OCI-LY3 (cell line): ENCODE results near the gene TCF4.

Experiments
- H2AFZ ChIP-seq: fragments of 200-600, 300-600 bp; shearing (Covaris generic); 2 replicates; pipeline ENCODE4 v1.6.0; 2014; ENCODE audit warnings: antibody characterized with exemption, low read depth, low read length
- H3K27ac ChIP-seq: fragments of 200-600, 300-600 bp; sonication (generic); 2 replicates; pipeline ENCODE4 v1.5.1; 2014; ENCODE audit warnings: mild to moderate bottlenecking, low read length, moderate library complexity, mixed read lengths
- H3K27me3 ChIP-seq: fragments of 200-600, 300-600 bp; sonication (generic); 2 replicates; pipeline ENCODE4 v1.6.1; 2014; ENCODE audit warnings: low read depth, low read length, mixed read lengths
- H3K36me3 ChIP-seq: fragments of 200-600, 300-600 bp; sonication (generic); replicated peaks from 2 replicates; pipeline ENCODE3; 2014; ENCODE audit warnings: low read depth, low read length, mixed read lengths
- H3K4me1 ChIP-seq: fragments of 300-600, 200-600 bp; sonication (generic); 2 replicates; pipeline ENCODE4 v1.6.1; 2014; ENCODE audit warnings: low read length, mixed read lengths
- H3K4me2 ChIP-seq: fragments of 200-600, 300-600 bp; sonication (generic); 2 replicates; pipeline ENCODE4 v1.6.1; 2014; ENCODE audit warnings: low read length, mixed read lengths
- H3K4me3 ChIP-seq: fragments of 300-600, 200-600 bp; sonication (generic); 2 replicates; pipeline ENCODE4 v1.5.1; 2014; ENCODE audit warnings: antibody characterized with exemption, mild to moderate bottlenecking, low read length, moderate library complexity
- H3K79me2 ChIP-seq: fragments of 300-600, 200-600 bp; shearing (Covaris generic); 2 replicates; pipeline ENCODE4 v1.6.1; 2014; ENCODE audit warnings: mild to moderate bottlenecking, low read length, mixed read lengths
- H3K9ac ChIP-seq: fragments of 300-600, 200-600 bp; shearing (Covaris generic); 2 replicates; pipeline ENCODE4 v1.6.0; 2014; ENCODE audit warnings: mild to moderate bottlenecking, low read length, moderate library complexity
- H3K9me3 ChIP-seq: fragments of 200-600, 300-600 bp; shearing (Covaris generic); 2 replicates; pipeline ENCODE4 v1.6.1; 2014; ENCODE audit warnings: low read length, mixed read lengths; ENCODE audit not compliant: insufficient read depth
- H4K20me1 ChIP-seq: fragments of 200-600, 300-600 bp; sonication (generic); 2 replicates; pipeline ENCODE4 v1.6.1; 2016; ENCODE audit warnings: low read length, mixed read lengths; ENCODE audit not compliant: insufficient read depth
- EZH2phosphoT487 ChIP-seq: fragments of 200-600 bp; shearing (Covaris generic); IDR thresholded peaks from 2 replicates; pipeline ENCODE4 v1.6.1; 2018; ENCODE audit warnings: antibody characterized with exemption, mixed run types, low read depth
- TF ChIP-seq, protein P1 (sequence below): fragments of 200-600, 300-600 bp; sonication (generic); IDR thresholded peaks from 2 replicates; pipeline ENCODE4 v1.5.1; 2014; ENCODE audit warnings: antibody characterized with exemption, low read length, low read depth

TCF4 gene

GRCh38 chr18:55522011-55522410 lies 66.0 kb downstream of the TCF4 start:
- Histone ChIP-seq H3K4me1 (peaks cover 12% of the 10 kb centered on the region), H3K4me2 (no peak overlapping the region), H3K79me2 (peaks cover 100% of the 10 kb centered on the region), H3K36me3 (peaks cover 89% of the 10 kb centered on the region), H2AFZ (no peak overlapping the region), H3K9me3 (no peaks in the 10 kb centered on the region), H4K20me1 (peaks cover 100% of the 10 kb centered on the region), H3K4me3 (no peak overlapping the region), H3K27ac (no peak overlapping the region), H3K9ac (no peak overlapping the region), H3K27me3 (no peaks in the 10 kb centered on the region)
- TF ChIP-seq, protein P1, sequence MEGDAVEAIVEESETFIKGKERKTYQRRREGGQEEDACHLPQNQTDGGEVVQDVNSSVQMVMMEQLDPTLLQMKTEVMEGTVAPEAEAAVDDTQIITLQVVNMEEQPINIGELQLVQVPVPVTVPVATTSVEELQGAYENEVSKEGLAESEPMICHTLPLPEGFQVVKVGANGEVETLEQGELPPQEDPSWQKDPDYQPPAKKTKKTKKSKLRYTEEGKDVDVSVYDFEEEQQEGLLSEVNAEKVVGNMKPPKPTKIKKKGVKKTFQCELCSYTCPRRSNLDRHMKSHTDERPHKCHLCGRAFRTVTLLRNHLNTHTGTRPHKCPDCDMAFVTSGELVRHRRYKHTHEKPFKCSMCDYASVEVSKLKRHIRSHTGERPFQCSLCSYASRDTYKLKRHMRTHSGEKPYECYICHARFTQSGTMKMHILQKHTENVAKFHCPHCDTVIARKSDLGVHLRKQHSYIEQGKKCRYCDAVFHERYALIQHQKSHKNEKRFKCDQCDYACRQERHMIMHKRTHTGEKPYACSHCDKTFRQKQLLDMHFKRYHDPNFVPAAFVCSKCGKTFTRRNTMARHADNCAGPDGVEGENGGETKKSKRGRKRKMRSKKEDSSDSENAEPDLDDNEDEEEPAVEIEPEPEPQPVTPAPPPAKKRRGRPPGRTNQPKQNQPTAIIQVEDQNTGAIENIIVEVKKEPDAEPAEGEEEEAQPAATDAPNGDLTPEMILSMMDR = peak; percentile 84
- no peak for TF ChIP-seq EZH2phosphoT487

- H3K36me3 ChIP-seq = peaks cover 93% of the 10 kb centered on the region
- no peaks in the 10 kb centered on the region for H3K9me3 ChIP-seq
- H4K20me1 ChIP-seq = peaks cover 99% of the 10 kb centered on the region
- no peak overlapping the region for H2AFZ ChIP-seq
- H3K9ac ChIP-seq = no peak overlapping the region
- no peak overlapping the region for H3K4me3 ChIP-seq
- peaks cover 19% of the 10 kb centered on the region for H3K4me1 ChIP-seq
- no peaks in the 10 kb centered on the region for H3K27me3 ChIP-seq
- H3K27ac ChIP-seq = no peak overlapping the region
- no peak overlapping the region for H3K4me2 ChIP-seq
- peaks cover 100% of the 10 kb centered on the region for H3K79me2 ChIP-seq
- TF ChIP-seq EZH2phosphoT487 = no peak
- TF ChIP-seq, protein P1 = no peak
Measured at GRCh38 chr18:55517055-55517454, 70.9 kb downstream of the TCF4 start.

DNA sequence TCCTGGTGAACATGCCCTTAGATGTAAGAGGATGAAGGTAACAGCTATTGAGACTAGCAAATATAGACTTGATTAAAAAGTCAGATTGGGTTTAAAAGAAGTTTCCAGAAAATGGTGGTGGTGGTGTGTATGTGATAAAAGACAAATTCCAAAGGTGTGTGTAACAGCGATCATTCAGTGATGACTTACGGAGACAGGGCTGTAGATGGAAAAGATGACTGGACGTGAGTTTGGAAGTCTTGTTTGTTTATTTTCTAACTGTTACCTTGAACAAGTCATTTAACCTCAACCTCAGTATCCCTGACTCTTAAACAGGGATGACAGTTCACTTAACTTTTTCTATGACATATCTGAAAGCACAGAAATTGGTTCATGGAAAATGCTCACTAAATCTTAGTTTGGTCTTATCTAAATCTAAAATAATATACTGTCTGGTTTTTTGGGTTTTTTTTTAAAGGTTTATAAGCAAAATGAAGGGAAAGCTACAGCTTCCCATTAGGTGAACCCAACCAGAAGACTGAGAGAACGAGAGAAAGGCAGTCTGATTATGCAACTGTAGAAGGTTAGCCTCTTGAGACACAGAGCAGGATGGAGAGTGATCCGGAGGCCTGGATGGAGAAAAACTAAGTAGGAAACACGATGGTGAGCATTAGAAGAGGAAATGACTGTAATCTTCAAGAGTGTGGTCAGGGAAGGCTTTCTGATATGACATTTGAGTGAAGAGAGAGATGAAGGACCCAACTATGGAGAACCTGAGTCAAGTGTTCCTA lies 71.9 kb downstream of the TCF4 start:
- Histone ChIP-seq H3K27me3 (no peaks in the 10 kb centered on the region), H3K79me2 (peaks cover 100% of the 10 kb centered on the region), H3K4me3 (no peak overlapping the region), H4K20me1 (peaks cover 99% of the 10 kb centered on the region), H2AFZ (no peak overlapping the region), H3K9me3 (no peaks in the 10 kb centered on the region), H3K36me3 (peaks cover 89% of the 10 kb centered on the region), H3K27ac (0 out of 2 replicates have a peak overlapping the region, but pooled peaks have one; percentile 3), H3K9ac (no peak overlapping the region), H3K4me2 (no peak overlapping the region), H3K4me1 (peaks cover 28% of the 10 kb centered on the region)
- TF ChIP-seq EZH2phosphoT487 = no peak
- TF ChIP-seq, protein P1 = no peak

DNA sequence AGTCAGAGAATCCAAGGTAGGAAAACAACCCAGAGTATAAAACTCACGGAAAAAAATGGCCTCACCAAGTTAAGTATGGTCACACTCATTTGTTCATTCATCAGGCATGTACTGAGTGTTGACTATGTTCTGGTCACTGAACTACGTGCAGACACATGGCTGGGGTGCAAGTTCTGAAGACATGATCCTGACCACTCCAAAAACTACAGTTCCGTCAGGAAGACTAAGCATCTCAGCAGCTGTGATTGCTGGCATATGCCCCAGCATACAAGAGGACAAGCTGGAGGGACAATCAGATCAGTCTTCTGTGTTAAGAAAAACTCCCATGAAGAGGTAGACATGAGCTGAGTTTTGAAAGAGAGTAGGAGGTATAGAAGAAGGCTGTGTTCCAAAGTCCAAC lies 72.8 kb downstream of the TCF4 start:
- Histone ChIP-seq H3K36me3 (peaks cover 90% of the 10 kb centered on the region), H3K9me3 (no peaks in the 10 kb centered on the region), H3K4me2 (no peak overlapping the region), H3K9ac (no peak overlapping the region), H3K79me2 (peaks cover 100% of the 10 kb centered on the region), H3K27me3 (no peaks in the 10 kb centered on the region), H3K27ac (no peak overlapping the region), H2AFZ (no peak overlapping the region), H3K4me1 (peaks cover 37% of the 10 kb centered on the region), H4K20me1 (peaks cover 99% of the 10 kb centered on the region), H3K4me3 (no peak overlapping the region)
- TF ChIP-seq, protein P1 = no peak
- TF ChIP-seq EZH2phosphoT487 = no peak
